Naive thymus-derived CD4-positive, alpha-beta T cell (primary cell): ENCODE results near the gene ZNF423. TPM values are rescaled to one million over a fixed set of nuclear protein-coding genes. Genes with fewer than 3 reads are reported as not detected.

ENCODE experiments used
- ATAC-seq: fragments of 150-1000 bp; cut with Tn5 transposase; 2 replicates; pipeline ENCODE4 v1.10.0; 2021; ENCODE audit warnings: mild to moderate bottlenecking, moderate library complexity
- CTCF ChIA-PET: fragments of 350-600 bp; sonication (Branson Sonifier 250); formaldehyde crosslinking; loops from one replicate; lab custom pipeline; 2021; ENCODE audit warnings: antibody characterized with exemption; lab: Charles Lee
- POLR2A ChIA-PET: fragments of 350-600 bp; sonication (Branson Sonifier 250); formaldehyde crosslinking; loops from one replicate; lab custom pipeline; 2021; ENCODE audit warnings: antibody characterized with exemption, inconsistent platforms; lab: Charles Lee
- DNase-seq, 9 donors: peaks; one replicate each; pipeline versions ENCODE4 v3.0.0 to v3.0.0-alpha.2; 2020 to 2022; ENCODE audit warnings: mixed read lengths in 1 of 9
- H3K27ac ChIP-seq: one replicate; pipeline ENCODE4 v1.7.0; 2013; ENCODE audit warnings: mild to moderate bottlenecking, low read depth, low read length, moderate library complexity
- H3K27me3 ChIP-seq, 2 donors: one replicate each; pipeline ENCODE4 v1.7.0; 2013; ENCODE audit warnings: low read length in 2 of 2, mild to moderate bottlenecking in 2 of 2, moderate library complexity in 2 of 2; ENCODE audit not compliant: control insufficient read depth in 2 of 2, insufficient read depth in 2 of 2
- H3K36me3 ChIP-seq, 3 experiments: 1 replicate in 2 of 3; 2 replicates in 1 of 3; pipeline ENCODE4 v1.7.0; 2013; ENCODE audit warnings: low read length in 3 of 3, mild to moderate bottlenecking in 3 of 3, moderate library complexity in 1 of 3; ENCODE audit not compliant: insufficient read depth in 3 of 3, control insufficient read depth in 2 of 3
- H3K4me1 ChIP-seq, 2 donors: one replicate each; pipeline ENCODE4 v1.7.0; 2013; ENCODE audit warnings: low read length in 2 of 2, mild to moderate bottlenecking in 2 of 2, moderate library complexity in 1 of 2; ENCODE audit not compliant: control insufficient read depth in 2 of 2, insufficient read depth in 2 of 2
- H3K4me3 ChIP-seq: 2 replicates; pipeline ENCODE4 v1.7.0; 2013; ENCODE audit warnings: mild to moderate bottlenecking, low read length
- H3K9me3 ChIP-seq, 3 experiments: 1 replicate in 2 of 3; 2 replicates in 1 of 3; pipeline ENCODE4 v1.7.0; 2013; ENCODE audit warnings: low read length in 3 of 3; ENCODE audit not compliant: control insufficient read depth in 2 of 3
- H3K27ac Mint-ChIP-seq, 9 donors: one replicate each; pipeline ENCODE4 v1.8.0; 2020 to 2022; ENCODE audit warnings: mixed read lengths in 9 of 9, mild to moderate bottlenecking in 8 of 9, moderate library complexity in 5 of 9, inconsistent platforms in 2 of 9
- H3K27me3 Mint-ChIP-seq, 5 donors: one replicate each; pipeline ENCODE4 v1.8.0; 2021 to 2022; ENCODE audit warnings: mixed read lengths in 5 of 5, mild to moderate bottlenecking in 1 of 5
- H3K36me3 Mint-ChIP-seq, 5 donors: one replicate each; pipeline ENCODE4 v1.8.0; 2020 to 2022; ENCODE audit warnings: mixed read lengths in 5 of 5, mild to moderate bottlenecking in 3 of 5, inconsistent platforms in 1 of 5
- H3K4me1 Mint-ChIP-seq, 7 donors: one replicate each; pipeline ENCODE4 v1.8.0; 2020 to 2022; ENCODE audit warnings: mixed read lengths in 7 of 7, mild to moderate bottlenecking in 3 of 7, inconsistent platforms in 1 of 7
- H3K4me3 Mint-ChIP-seq, 10 donors: one replicate each; pipeline ENCODE4 v1.8.0; 2020 to 2022; ENCODE audit warnings: mild to moderate bottlenecking in 10 of 10, mixed read lengths in 10 of 10, moderate library complexity in 6 of 10, inconsistent platforms in 2 of 10
- H3K9me3 Mint-ChIP-seq, 11 donors: one replicate each; pipeline ENCODE4 v1.8.0; 2020 to 2022; ENCODE audit warnings: mixed read lengths in 11 of 11, mild to moderate bottlenecking in 4 of 11, inconsistent platforms in 1 of 11, moderate library complexity in 1 of 11
- intact Hi-C, 2 donors: fragments of 100-400 bp; cut with micrococcal nuclease; formaldehyde crosslinking; loops; one replicate each; pipeline ENCODE4 v1.15.1; 2023
- polyA plus RNA-seq, 2 donors: library from polyadenylated mRNA; unstranded; fragments of 300-500 nt; fragmentation: Illumina TruSeq; gene quantifications; one replicate each; pipeline ENCODE4 v1.2.3, GENCODE V29; 2021
- total RNA-seq, 6 experiments: library from RNA in 5 of 6; stranded (reverse) in 5 of 6; gene quantifications; 1 replicate in 5 of 6; 2 replicates in 1 of 6; pipeline ENCODE4 v1.2.3 and lab custom pipeline; 2021 to 2026

Gene ZNF423
- total and polyA plus RNA-seq, 7 experiments from 2014 or later = not detected

- no peak overlapping the region for H3K27ac Mint-ChIP-seq
- DNase-seq (no peak), ATAC-seq (no peak)
- Histone ChIP-seq H3K36me3 (no peaks in the 10 kb centered on the region), H3K27ac (no peak overlapping the region), H3K4me1 (no peaks in the 10 kb centered on the region), H3K4me3 (no peak overlapping the region), H3K27me3 (no peaks in the 10 kb centered on the region), H3K9me3 (no peaks in the 10 kb centered on the region)
- no peaks in the 10 kb centered on the region for H3K9me3 Mint-ChIP-seq
- intact Hi-C loops = no loop called here
- H3K27me3 Mint-ChIP-seq = no peaks in the 10 kb centered on the region
- POLR2A ChIA-PET = no interaction called here
- CTCF ChIA-PET = no interaction called here
- no peaks in the 10 kb centered on the region for H3K4me1 Mint-ChIP-seq
- H3K4me3 Mint-ChIP-seq = no peak overlapping the region
- H3K36me3 Mint-ChIP-seq = no peaks in the 10 kb centered on the region
Observed at GRCh38 chr16:49620158-49620868, 235.6 kb downstream of the ZNF423 start.

DNA sequence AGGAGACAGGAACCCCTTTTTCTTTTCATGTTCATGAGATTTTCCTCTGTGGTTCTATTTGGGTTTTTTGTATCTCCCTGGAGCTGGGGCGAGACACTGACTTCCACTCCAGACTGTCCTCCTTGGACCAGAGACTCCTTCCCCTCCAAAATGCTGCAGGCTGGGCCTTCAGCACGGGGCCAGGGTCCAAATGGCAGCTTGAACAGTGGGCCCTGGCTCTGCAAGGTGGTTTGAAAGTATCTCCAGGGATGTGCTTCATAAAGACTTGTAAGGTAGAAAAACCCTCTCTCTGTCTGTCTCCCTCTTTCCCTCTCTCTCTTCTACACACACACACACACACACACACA lies 236.1 kb downstream of the ZNF423 start:
- Mint-ChIP-seq H3K4me3 (no peak overlapping the region), H3K27me3 (no peaks in the 10 kb centered on the region), H3K4me1 (no peaks in the 10 kb centered on the region), H3K36me3 (no peaks in the 10 kb centered on the region), H3K27ac (no peak overlapping the region), H3K9me3 (no peaks in the 10 kb centered on the region)
- H3K36me3 ChIP-seq = no peaks in the 10 kb centered on the region
- H3K27me3 ChIP-seq = no peaks in the 10 kb centered on the region
- intact Hi-C loops = no loop called here
- ChIA-PET CTCF (no interaction called here), POLR2A (no interaction called here)
- no peak for DNase-seq
- H3K4me3 ChIP-seq = no peak overlapping the region
- H3K9me3 ChIP-seq = no peaks in the 10 kb centered on the region
- ATAC-seq = no peak
- no peaks in the 10 kb centered on the region for H3K4me1 ChIP-seq
- no peak overlapping the region for H3K27ac ChIP-seq

GRCh38 chr16:49618955-49619354 lies 237.0 kb downstream of the ZNF423 start:
- Mint-ChIP-seq H3K36me3 (no peaks in the 10 kb centered on the region), H3K27ac (no peak overlapping the region), H3K4me1 (no peaks in the 10 kb centered on the region), H3K4me3 (no peak overlapping the region), H3K27me3 (no peaks in the 10 kb centered on the region), H3K9me3 (no peaks in the 10 kb centered on the region)
- Histone ChIP-seq H3K36me3 (no peaks in the 10 kb centered on the region), H3K4me1 (no peaks in the 10 kb centered on the region), H3K27ac (no peak overlapping the region), H3K4me3 (no peak overlapping the region), H3K9me3 (no peaks in the 10 kb centered on the region), H3K27me3 (no peaks in the 10 kb centered on the region)
- ChIA-PET POLR2A (interaction anchor here (0.6 to 1.1 kb wide), 2 partner anchors 17 to 299 kb away, joined by 3 to 5 read pairs; no protein-coding TSS in a partner anchor), CTCF (no interaction called here)
- ATAC-seq (no peak), DNase-seq (no peak)
- intact Hi-C loops = no loop called here

DNA sequence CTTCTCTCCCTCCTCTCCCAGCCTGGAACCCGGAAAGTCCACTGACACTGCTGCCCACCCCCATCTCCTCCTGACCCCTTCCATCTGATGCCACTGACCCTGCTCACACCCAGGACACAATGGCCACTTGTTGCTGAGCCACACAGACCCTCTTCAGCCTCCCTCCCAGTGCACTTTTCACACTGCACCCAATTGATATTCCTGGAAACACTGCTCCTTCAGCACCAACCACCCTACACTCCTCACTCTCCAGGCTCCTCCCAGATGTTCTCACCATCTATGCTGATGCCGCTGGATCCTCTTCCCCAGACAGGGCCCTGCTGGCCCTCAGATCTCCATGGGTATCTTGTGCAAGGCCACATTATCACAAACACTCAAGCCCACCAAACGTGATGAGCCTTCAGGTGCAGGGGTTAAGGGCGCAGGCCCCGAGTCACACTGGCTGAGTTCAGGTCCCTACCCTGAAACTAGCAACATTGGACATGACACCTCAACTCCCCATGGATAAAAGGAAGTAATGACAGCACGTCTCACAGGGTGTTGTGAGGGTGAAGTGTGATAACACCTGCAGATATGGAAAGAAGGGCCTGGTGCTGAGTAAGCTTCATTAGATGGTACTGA lies 238.1 kb downstream of the ZNF423 start:
- H3K27ac ChIP-seq = no peak overlapping the region
- no peaks in the 10 kb centered on the region for H3K4me1 ChIP-seq
- H3K4me3 ChIP-seq = no peak overlapping the region
- H3K27me3 ChIP-seq = no peaks in the 10 kb centered on the region
- Mint-ChIP-seq H3K4me3 (no peak overlapping the region), H3K27ac (no peak overlapping the region), H3K36me3 (no peaks in the 10 kb centered on the region), H3K4me1 (no peaks in the 10 kb centered on the region), H3K27me3 (peaks cover 0 to 6% (median 0%) of the 10 kb centered on the region in 5 donors), H3K9me3 (no peaks in the 10 kb centered on the region)
- H3K9me3 ChIP-seq = no peaks in the 10 kb centered on the region
- CTCF ChIA-PET = no interaction called here
- ATAC-seq (no peak), DNase-seq (no peak)
- intact Hi-C loops = no loop called here
- no peaks in the 10 kb centered on the region for H3K36me3 ChIP-seq
- POLR2A ChIA-PET = interaction anchor here (1.1 kb wide), 1 partner anchor 16 kb away, joined by 3 read pairs; no protein-coding TSS in a partner anchor

DNA sequence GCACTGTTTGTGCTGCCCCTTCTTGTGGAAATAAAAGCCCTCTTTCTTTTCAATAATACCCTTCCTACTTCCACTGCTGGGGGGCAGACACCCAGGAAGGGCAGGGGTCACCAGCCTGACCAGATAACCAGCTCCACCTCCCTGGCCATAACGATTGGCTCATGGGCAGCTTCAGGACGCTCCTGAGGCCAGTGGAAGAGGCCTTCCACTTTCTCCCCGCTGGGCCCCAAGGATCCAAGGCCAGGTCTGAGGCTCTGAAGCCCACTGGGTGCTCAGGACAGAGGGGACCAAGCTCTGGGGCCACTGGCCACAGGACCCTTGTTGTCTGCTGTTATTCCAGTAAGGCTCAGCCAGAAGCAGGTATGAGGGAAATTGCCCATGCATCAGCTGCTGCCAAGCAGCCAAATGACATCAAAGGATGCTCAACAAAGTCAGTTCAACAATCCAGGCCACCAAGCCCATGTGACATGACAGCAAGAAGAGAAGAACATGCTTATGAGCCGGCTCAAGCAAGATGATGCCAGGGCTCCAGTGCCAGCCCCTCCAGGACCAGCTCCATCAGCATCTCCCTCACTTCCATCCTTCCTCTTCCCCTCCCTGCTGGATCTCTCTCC lies 238.8 kb downstream of the ZNF423 start:
- ChIA-PET POLR2A (no interaction called here), CTCF (no interaction called here)
- no peak overlapping the region for H3K4me3 ChIP-seq
- H3K36me3 ChIP-seq = no peaks in the 10 kb centered on the region
- H3K27ac ChIP-seq = no peak overlapping the region
- no peaks in the 10 kb centered on the region for H3K9me3 Mint-ChIP-seq
- H3K4me1 ChIP-seq = no peaks in the 10 kb centered on the region
- no peaks in the 10 kb centered on the region for H3K36me3 Mint-ChIP-seq
- no peaks in the 10 kb centered on the region for H3K4me1 Mint-ChIP-seq
- no peak for DNase-seq
- no peak overlapping the region for H3K4me3 Mint-ChIP-seq
- no peaks in the 10 kb centered on the region for H3K9me3 ChIP-seq
- intact Hi-C loops = no loop called here
- H3K27me3 Mint-ChIP-seq = peaks cover 0 to 10% (median 0%) of the 10 kb centered on the region in 5 donors
- ATAC-seq = no peak
- peak overlapping the region in 1 of 9 donors; percentile 16 for H3K27ac Mint-ChIP-seq
- no peaks in the 10 kb centered on the region for H3K27me3 ChIP-seq

- POLR2A ChIA-PET = no interaction called here
- Histone ChIP-seq H3K4me3 (no peak overlapping the region), H3K27ac (no peak overlapping the region), H3K9me3 (no peaks in the 10 kb centered on the region), H3K27me3 (no peaks in the 10 kb centered on the region), H3K4me1 (no peaks in the 10 kb centered on the region), H3K36me3 (no peaks in the 10 kb centered on the region)
- no peak for DNase-seq
- no peaks in the 10 kb centered on the region for H3K9me3 Mint-ChIP-seq
- CTCF ChIA-PET = no interaction called here
- peak overlapping the region in 1 of 9 donors; percentile 7 for H3K27ac Mint-ChIP-seq
- H3K4me1 Mint-ChIP-seq = no peaks in the 10 kb centered on the region
- H3K36me3 Mint-ChIP-seq = no peaks in the 10 kb centered on the region
- ATAC-seq = no peak
- intact Hi-C loops = no loop called here
- H3K27me3 Mint-ChIP-seq = peaks cover 0 to 16% (median 0%) of the 10 kb centered on the region in 5 donors
- H3K4me3 Mint-ChIP-seq = no peak overlapping the region
Observed at GRCh38 chr16:49615576-49615975, 240.3 kb downstream of the ZNF423 start.
